Right renal pelvis (tissue), 4 donors: ENCODE data around the gene CNTLN. TPM values are rescaled to one million over a fixed set of nuclear protein-coding genes. Genes with fewer than 3 reads are reported as not detected.
"Not testable (repeated sequence)": the region's sequence is repeated elsewhere in the genome, so short reads cannot be mapped to it uniquely, and the experiment has no call there.

ENCODE experiments used
- DNase-seq, 4 donors: peaks; one replicate each; pipeline ENCODE4 v3.0.0-alpha.2; 2013; ENCODE audit warnings: low read depth in 4 of 4, low spot score in 3 of 4, missing footprints in 1 of 4
- polyA plus RNA-seq, 4 donors: library from polyadenylated mRNA; unstranded; fragments of 120-200 nt; gene quantifications; one replicate each; pipeline ENCODE4 v1.2.1, GENCODE V29; 2013; ENCODE audit not compliant: insufficient read length in 4 of 4

Gene CNTLN
- polyA plus RNA-seq, 4 donors = 12.2 to 14.7 (median 14.0) TPM

DNA sequence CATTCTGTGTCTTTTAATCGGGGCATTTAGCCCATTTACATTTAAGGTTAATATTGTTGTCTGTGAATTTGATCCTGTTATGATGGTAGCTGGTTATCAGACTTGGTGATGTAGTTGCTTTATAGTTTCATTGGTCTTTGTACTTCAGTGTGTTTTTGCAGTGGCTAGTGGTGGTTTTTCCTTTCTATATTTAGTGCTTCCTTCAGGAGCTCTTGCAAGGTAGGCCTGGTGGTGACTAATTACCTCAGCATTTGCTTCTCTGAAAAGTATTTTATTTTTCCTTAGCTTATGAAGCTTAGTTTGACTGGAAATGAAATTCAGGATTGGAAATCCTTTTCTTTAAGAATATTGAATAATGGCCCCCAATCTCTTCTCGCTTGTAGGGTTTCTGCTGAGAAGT, 156.9 kb downstream of the CNTLN start:
- no peak for DNase-seq

DNA sequence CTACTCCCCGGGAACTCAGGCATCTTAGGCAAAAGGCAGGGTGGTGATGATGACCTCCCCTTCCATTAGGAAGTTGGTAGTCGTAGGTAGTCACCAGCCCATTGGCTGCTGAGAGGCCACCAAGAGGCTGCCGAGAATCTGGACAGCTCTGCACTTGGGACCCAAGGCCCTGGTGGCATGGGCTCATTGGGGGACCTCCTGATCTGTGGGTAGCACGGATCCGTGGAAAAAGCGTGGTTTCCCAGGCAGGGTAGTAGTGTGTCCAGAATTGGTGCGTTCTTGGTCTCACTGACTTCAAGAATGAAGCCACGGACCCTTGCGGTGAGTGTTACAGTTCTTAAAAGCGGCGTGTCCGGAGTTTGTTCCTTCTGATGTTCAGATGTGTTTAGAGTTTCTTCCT, 158.8 kb downstream of the CNTLN start:
- no peak for DNase-seq

DNA sequence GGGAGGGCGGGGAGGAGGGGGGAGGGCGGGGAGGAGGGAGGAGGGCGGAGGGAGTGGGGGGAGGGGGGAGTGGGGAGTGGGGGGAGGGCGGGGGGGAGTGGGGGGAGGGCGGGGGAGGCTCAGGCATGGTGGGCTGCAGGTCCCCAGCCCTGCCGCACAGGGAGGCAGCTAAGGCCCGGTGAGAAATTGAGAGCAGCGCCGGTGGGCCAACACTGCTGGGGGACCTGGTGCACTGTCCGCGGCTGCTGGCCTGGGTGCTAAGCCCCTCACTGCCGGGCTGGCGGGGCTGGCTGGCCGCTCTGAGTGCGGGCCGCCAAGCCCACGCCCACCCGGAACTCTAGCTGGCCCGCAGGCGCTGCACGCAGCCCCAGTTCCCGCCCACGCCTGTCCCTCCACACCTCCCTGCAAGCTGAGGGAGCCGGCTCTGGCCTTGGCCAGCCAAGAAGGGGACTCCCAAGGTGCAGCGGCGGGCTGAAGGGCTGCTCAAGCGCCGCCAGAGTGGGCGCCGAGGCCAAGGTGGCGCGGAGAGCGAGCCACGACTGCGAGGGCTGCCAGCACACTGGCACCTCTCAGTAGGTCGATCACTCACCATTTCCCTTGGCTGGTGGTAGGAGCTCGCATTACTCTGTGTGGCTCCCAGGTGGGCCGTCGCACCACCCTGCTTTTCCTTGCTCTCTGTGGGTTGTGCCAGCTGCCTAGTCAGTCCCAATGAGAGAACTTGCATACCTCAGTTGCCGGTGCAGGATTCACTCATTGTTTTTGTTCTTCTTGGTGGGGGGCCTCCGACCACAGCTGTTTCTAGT, 160.2 kb downstream of the CNTLN start:
- no peak for DNase-seq

DNA sequence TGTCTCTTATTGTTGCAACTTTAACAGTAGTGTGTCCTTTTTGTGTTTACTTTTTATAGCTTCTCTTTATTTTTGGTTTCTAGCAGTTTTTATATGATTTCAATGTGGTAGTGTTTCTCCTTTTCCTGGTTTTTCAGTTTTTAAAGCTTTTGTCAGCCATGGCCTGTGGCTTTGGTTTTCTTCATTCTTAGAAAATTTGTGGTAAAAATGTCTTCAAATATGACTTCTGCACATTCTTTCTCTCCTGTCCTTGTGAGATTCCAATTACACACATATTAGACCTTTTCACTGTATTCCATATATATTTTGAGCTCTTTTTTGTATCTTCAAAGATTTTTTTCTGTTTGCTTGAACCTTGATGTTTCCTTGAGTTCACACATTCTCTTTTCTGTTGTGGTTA, 180.5 kb downstream of the CNTLN start:
- DNase-seq = no peak

DNA sequence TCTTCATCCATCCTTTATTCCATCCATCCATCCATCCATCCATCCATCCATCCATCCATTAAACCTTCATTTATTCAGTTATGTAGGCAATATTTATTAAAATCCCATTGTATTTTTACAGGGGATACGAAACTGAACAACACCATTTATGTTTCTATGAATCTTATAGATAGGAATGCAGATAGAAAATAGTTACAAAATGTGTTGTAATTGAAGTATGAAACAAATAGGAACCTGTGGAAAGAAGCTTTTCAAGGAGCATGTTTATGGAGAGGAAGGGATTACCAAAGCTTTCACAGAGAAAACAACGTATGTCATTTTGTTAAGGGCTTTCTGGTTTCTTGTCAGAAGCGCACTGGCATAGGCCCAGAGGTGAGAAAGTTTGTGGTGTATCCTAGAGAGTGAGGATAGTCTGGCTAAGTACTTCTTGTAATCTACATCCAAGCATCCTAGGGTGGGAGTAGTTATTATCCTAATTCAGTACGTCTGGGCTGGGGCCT, 184.0 kb downstream of the CNTLN start:
- DNase-seq = no peak

DNA sequence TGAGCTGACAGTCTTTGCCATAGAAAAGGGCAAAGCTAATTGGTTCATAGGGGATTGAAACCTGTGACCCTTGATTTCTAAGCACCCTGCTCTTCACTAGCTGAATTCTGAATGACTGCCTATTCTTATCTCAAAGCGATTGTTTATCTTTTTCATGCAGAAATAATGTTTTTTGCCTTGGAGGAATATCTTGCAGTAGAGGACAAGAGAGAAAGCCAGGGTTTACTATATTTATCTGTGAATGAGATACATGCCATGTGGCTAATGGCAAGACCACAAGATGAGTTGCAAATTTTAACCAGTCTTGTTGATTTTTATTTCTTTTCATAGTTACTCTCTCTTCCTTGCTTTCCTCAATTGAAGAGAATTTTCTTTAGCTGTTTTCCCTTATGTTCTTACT, 185.0 kb downstream of the CNTLN start:
- no peak for DNase-seq

DNA sequence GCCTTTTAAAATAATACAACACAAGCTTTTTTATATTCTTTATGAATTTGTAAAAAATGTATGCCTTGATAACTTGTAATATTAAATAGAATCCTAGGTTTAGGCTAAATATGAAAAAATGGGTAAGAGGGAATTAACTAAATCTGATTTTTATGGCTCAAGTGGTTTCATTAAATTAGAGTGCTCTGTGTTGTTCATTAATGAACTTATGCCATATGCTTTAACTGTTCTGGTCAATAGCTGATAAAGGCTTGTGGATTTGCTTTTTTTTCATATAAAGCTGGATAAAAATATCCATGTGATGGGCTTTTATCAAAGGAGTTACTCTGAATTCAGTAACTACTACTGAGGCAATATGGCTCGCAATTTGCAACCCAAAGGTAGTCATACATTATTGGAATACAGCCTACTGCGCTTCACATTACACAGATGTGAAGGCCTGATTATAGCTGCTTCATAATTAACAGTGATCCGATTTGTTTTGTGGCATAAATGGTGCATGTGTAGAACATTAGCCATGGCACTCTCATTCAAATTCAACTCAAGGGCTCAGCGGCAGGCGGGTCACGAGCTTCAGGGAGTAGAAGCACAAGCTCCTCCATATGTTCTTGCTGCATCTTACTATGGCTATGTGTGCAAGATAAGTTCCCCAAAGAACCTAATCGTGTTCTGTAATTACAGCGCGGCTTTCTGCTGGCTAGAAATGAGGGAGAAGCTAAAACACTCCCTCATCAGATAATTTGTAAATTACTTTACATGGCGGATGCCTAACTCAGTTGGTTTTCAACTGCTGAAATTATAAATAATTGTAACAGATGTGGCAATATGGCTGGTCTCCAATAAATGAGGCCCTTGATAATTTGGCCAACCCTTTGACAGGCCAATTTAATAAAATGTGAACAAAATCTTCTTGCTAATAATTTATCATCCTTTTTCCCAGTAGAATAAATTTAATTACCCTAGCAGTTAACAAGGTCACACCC, 188.3 kb downstream of the CNTLN start:
- DNase-seq = no peak

DNA sequence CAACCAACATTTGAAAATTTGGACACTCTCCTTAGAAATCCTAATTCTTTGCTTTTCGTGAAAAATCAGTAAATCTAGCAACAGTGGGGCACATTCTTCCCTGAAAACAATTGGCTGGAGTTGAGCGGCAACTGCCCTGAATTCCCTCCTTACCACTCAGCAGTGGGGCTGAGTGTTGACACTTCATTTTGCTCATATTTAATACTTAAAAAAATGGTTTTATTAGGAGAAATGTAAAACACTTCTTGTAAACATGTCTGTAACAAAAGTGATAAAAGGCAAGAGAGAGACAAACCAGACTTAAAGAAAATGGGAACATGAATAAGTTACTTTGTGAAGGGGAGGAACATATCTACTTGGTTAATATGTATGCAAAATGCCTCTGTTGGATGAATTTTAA, 193.5 kb downstream of the CNTLN start:
- DNase-seq = no peak

DNA sequence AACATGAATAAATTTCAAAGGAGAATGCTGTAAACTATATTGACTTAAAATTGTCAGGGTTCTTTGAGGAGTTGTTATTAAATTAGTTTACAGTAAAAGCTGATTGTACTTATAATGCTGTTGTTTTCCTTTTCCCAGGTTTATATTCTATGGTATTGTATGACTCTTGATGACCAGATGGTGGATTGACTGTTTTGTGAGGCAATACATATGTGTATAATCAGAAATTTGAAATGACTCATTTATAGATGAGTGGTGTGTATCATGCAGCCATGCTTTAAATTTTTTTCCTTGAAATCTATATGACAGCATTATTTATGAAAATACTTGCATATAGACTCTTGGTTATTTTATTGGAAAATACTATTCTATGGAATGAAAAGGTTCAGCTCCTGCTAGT, 195.3 kb downstream of the CNTLN start:
- no peak for DNase-seq

DNA sequence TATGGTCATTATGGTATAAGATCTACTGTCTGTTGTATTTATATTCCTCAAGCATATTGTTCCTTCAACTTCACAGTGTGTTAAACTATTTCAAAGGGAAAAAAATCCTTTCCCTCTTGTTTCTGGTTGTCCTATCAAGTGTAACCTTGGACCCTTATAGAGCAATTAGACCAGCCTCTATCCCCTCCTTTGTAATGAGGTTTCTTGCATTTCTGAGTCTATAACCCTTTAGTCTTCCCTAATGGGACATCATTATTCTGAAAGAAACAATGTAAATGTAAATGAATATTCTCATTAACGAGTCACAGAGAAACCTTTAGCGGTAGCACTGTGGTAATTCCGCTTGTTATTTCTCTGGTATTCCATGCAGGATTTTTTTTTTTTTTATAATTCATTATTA, 197.3 kb downstream of the CNTLN start:
- DNase-seq = no peak

DNA sequence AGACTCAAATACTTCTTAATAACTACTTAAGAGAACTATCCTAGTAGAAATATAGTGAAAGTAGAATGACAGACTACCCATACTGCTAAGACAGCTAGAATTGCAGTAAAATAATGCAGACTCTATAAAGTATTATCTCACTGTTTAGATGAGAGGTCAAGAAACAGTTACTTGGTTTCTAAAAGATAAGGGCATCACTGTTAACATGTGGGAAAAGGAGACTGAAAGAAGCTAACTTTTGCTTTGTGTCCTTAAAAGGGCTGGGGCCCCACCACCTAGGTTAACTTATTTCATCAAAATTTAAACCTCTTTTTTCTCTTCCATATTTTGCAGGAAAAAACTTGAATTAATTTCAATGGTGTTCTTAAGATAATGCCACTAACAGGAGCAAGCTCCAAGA, 204.3 kb downstream of the CNTLN start:
- no peak for DNase-seq

DNA sequence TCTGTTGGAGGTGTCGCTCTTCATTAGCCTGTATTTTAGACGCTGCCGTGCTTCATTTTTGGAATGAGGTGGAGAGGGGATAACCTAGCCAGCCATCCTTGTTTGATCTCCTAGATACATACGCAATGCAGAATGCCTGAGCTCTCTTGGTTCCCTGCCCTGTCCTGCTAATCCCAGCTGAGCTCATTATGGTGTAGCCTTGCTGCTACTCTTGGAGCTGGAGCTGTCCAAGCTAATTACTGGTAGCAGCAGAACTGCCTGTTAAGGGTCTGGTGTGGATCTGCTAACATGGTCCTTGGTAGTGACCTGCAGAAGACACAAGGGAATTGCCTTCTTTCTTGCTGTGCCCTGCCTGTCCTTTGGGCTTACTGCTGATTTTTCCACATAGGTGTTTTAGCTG, 207.9 kb downstream of the CNTLN start:
- DNase-seq = no peak

DNA sequence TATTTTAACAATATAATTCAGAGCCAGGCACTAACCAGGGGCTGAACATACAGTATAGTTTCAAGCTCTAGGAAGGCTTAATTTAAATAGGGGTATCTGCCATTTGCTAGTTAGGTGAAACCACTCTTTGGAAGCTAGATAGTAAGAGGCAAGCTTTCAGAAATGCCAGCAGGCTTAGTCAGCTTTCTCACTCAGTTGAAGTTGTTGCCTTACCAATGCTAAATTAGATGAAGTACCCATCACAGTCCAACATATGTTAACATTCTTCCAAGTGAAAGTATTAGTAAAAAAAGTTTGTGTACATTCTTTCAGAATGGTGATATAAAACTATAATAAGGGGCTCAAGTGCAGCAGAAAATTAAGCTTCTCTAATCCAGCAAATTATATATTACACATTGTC, 215.0 kb downstream of the CNTLN start:
- no peak for DNase-seq

DNA sequence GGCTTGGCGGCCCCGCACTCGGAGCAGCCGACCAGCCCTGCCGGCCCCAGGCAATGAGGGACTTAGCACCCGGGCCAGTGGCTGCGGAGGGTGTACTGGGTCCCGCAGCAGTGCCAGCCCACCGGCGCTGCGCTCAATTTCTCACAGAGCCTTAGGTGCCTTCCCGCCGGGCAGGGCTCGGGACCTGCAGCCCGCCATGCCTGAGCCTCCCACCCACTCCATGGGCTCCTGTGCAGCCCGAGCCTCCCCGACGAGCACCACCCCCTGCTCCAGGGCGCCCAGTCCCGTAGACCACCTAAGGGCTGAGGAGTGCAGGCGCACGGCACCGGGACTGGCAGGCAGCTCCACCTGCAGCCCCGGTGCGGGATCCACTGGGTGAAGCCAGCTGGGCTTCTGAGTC, 219.2 kb downstream of the CNTLN start:
- DNase-seq = not testable (repeated sequence)

DNA sequence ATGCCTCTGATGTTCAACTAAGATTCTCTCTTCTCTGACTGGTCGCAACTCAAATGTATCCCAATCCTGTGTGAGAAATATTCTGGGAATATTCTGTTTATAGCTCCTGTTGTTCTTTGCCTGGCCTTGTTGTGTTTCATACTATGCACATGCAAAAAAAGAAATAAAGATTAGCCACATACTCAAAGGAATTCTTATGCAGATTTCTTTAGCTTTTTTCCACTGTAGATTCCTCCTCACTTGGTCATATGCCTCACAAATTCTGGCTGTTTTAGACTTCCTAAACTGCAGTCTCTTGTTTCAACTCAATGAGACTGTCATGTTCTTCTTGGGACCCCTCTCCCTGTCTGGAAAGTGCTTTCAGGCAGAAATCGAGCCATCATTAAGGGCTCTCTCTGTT, 226.5 kb downstream of the CNTLN start:
- DNase-seq = peak in 1 of 4 donors; percentile 1

DNA sequence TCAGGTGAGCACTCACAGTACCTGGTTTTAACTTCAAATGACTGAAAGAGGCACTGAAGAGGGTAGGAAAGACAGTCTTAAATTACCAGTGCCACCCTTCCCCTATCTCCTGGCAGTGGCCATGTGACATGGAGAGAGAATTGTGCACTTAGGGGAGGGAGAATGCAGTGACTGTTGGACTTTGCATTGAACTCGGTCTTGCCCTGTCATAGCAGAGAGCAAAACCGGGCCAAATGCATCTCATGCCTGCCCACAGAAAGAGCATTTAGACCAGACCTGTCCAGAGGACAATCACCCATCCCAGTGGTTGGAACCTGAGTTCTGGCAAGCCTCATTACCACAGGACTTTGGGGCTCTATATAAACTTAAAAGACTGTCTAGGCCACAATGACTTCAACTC, 232.2 kb downstream of the CNTLN start:
- no peak for DNase-seq

DNA sequence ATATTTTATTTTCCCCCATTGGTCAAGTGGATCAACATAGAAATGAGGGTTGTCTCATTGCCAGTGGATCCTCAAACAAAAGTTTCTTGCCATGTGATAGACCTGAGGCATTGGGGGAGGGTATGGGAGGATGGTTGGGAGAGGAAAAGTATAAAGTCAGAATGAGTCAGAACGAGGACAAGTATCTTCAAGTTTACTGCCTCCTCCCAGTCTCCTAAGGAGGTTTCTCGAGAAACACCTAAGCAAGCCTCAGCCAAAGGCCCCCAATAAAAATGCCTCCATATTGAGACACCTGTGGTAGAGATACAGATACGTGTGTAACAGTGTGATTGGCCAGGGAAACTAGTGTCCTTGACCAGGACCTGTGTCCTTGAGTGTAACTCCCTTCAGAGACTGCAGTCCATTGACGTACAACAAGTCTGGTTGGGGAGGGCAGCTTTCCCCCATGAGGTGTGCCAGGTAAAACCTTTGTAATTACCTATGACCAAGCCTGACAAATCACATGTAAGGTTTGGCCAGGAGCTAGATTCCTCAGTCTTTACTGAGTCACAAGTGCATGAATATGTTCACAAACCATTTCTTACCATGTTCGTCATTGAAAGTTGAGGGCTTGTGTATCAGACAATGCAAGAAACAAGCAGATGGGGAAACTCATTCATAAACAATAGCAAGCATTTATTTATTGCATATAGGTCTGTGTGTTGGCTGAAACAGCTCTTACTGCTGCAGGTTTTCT, 245.5 kb downstream of the CNTLN start:
- no peak for DNase-seq

DNA sequence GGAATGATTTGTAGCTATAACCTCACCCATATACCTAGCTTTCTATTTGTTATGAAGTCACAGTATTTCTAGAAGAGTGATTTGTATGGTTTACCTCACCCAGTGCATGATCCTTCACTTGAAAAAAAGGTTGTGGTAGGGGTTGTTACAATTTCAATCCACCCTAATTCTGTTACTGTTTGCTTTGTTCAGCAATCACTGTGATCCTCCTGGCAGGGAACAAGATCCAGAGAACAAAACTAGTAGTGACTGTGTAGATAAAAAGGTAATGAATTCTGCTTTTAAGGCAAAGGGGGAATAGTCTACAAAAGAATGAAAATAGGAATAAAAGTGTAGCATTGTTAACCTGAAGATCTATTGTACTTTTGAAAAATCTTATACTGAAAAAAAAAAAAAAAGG, 252.7 kb downstream of the CNTLN start:
- no peak for DNase-seq

DNA sequence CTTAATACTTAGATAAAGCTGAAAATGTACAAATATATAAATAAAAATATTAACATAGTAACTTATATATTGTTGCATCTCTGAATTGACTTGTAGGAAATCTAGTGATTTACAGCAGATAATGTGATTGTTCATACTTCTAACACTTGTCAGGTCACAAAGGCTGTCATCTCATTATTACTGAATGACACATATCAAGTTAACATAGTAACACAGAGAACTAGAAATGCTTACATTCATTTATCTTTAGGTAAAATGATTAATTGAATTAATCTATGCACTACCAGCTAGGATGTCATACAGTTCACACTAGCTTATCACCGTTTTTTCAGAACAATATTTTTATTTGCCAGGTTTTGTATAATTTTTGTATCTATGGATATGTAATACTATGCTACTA, 254.2 kb downstream of the CNTLN start:
- DNase-seq = no peak

DNA sequence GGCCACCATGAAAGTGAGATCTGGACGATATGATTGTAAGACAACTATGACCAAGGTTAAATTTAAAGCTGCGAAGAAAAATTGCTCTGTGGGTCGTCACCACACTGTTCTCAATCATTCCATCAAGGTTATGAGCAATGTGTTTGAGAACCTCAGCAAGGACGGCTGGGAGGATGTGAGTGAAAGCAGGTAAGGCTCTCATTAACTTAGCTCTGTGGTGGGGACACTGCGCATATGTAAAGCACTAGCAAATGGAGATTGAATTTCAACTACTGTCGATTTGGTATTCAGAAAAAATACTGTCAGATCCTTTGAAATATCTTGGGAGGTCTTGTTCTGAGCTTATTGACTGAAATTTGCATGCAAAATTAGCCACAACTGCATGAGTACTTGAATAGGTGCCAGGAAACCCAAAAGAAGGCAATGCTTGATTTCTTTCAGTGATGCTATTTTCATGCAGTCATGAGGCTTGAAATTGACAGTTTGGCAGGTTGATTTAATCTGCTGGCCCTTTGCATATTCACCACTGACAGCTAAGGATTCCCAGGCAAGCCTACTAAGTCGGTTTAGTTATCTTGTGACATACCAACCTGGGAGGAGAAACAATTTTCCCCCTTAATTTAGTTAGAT, 260.2 kb downstream of the CNTLN start:
- DNase-seq = no peak
